Measurements from ENCODE around the gene LPIN1. TPM values are rescaled to one million over a fixed set of nuclear protein-coding genes. Genes with fewer than 3 reads are reported as not detected.

LPIN1 gene
- total and polyA plus RNA-seq, 2 of the 13 experiments (the other 11 are each of a cell fraction or from before 2014, with no cell fraction given): 9.7 to 19.4 TPM

DNA sequence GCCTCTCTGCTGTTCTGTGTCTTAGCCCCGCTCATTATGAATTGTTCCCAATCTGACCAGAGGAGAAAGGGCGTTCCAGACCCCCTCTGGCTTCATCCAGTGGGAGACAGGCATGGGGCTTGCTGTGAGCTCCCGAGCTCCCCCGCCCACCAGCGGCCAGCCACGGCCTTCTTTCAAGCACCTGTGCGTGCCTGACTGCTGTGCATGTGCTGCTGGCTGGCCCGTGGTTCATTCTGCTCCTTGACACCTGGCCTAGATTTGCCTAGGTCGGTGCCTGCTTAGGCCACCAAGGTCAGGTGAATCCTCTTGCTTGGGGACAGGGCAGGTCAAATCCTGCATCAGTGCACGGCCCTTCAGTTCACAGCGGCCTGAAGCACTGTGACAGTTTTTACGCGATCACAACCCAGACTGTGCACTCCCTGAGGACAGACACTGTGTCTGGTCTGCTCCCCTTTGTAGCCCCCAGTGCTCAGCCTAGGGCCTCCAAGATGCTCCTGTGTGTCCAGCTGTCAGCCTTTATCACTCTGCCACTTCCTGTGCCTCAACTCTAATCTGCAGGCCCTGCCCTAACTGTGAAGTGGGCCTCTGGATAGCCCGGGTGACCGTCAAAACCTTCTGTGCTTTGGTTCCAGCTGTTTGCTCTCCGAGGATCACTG lies 3.6 kb upstream of the LPIN1 start (continued):
- TF ChIP-seq, protein P1, sequence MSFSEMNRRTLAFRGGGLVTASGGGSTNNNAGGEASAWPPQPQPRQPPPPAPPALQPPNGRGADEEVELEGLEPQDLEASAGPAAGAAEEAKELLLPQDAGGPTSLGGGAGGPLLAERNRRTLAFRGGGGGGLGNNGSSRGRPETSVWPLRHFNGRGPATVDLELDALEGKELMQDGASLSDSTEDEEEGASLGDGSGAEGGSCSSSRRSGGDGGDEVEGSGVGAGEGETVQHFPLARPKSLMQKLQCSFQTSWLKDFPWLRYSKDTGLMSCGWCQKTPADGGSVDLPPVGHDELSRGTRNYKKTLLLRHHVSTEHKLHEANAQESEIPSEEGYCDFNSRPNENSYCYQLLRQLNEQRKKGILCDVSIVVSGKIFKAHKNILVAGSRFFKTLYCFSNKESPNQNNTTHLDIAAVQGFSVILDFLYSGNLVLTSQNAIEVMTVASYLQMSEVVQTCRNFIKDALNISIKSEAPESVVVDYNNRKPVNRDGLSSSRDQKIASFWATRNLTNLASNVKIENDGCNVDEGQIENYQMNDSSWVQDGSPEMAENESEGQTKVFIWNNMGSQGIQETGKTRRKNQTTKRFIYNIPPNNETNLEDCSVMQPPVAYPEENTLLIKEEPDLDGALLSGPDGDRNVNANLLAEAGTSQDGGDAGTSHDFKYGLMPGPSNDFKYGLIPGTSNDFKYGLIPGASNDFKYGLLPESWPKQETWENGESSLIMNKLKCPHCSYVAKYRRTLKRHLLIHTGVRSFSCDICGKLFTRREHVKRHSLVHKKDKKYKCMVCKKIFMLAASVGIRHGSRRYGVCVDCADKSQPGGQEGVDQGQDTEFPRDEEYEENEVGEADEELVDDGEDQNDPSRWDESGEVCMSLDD (CRISPR knock-in tag; IDR thresholded peaks at IDR 0.05; ENCODE audit: borderline replicate concordance): no peak
- TF ChIP-seq ONECUT2 (CRISPR knock-in tag; IDR thresholded peaks at IDR 0.05): no peak
- TF ChIP-seq MIER3 (CRISPR knock-in tag; IDR thresholded peaks at IDR 0.05; ENCODE audit: borderline replicate concordance): 0 out of 2 replicates have a peak, but pooled peaks have one; percentile 14
- TF ChIP-seq MTA1 (CRISPR knock-in tag; IDR thresholded peaks at IDR 0.05; ENCODE audit: borderline replicate concordance): peak; percentile 46; the same call in 1 of the 2 replicates
- TF ChIP-seq, protein P2, sequence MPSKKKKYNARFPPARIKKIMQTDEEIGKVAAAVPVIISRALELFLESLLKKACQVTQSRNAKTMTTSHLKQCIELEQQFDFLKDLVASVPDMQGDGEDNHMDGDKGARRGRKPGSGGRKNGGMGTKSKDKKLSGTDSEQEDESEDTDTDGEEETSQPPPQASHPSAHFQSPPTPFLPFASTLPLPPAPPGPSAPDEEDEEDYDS (CRISPR knock-in tag; IDR thresholded peaks at IDR 0.05): no peak
- 0 out of 2 replicates have a peak, but pooled peaks have one; percentile 34 for TF ChIP-seq ISX (CRISPR knock-in tag; conservative IDR thresholded peaks at IDR 0.05)
- no peak for TF ChIP-seq PCBP2 (optimal IDR thresholded peaks at IDR 0.05; ENCODE audit: low read depth, low read length, poor library complexity, severe bottlenecking)
- no peak for TF ChIP-seq MAFF (IDR thresholded peaks at IDR 0.05; ENCODE audit: low read depth, low read length)
- TF ChIP-seq ZNF614 (CRISPR knock-in tag; IDR thresholded peaks at IDR 0.05; ENCODE audit: borderline replicate concordance): no peak
- TF ChIP-seq STAT5B (CRISPR knock-in tag; IDR thresholded peaks at IDR 0.05): no peak
- no peak for TF ChIP-seq HOXA7 (CRISPR knock-in tag; IDR thresholded peaks at IDR 0.05)
- no peak for TF ChIP-seq YEATS2 (CRISPR knock-in tag; IDR thresholded peaks at IDR 0.05; ENCODE audit: borderline replicate concordance)
- 0 out of 2 replicates have a peak, but pooled peaks have one; percentile 18 for TF ChIP-seq ZBTB7B (CRISPR knock-in tag; IDR thresholded peaks at IDR 0.05)
- no peak for TF ChIP-seq ZNF737 (CRISPR knock-in tag; IDR thresholded peaks at IDR 0.05; ENCODE audit: borderline replicate concordance)
- TF ChIP-seq, protein P3, sequence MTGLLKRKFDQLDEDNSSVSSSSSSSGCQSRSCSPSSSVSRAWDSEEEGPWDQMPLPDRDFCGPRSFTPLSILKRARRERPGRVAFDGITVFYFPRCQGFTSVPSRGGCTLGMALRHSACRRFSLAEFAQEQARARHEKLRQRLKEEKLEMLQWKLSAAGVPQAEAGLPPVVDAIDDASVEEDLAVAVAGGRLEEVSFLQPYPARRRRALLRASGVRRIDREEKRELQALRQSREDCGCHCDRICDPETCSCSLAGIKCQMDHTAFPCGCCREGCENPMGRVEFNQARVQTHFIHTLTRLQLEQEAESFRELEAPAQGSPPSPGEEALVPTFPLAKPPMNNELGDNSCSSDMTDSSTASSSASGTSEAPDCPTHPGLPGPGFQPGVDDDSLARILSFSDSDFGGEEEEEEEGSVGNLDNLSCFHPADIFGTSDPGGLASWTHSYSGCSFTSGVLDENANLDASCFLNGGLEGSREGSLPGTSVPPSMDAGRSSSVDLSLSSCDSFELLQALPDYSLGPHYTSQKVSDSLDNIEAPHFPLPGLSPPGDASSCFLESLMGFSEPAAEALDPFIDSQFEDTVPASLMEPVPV (CRISPR knock-in tag; IDR thresholded peaks at IDR 0.05): no peak
- TF ChIP-seq SOX13 (IDR thresholded peaks at IDR 0.05): no peak
- TF ChIP-seq SOX13 (CRISPR knock-in tag; conservative IDR thresholded peaks at IDR 0.05 in 1 of 2, IDR thresholded peaks at IDR 0.05 in 1 of 2): no peak
- no peak for TF ChIP-seq ZNF180 (CRISPR knock-in tag; IDR thresholded peaks at IDR 0.05; ENCODE audit: borderline replicate concordance, low read depth)
- no peak for TF ChIP-seq SMARCE1 (IDR thresholded peaks at IDR 0.05; ENCODE audit: borderline replicate concordance)
- TF ChIP-seq GPN1 (CRISPR knock-in tag; IDR thresholded peaks at IDR 0.05; ENCODE audit: borderline replicate concordance): no peak
- TF ChIP-seq SALL1 (CRISPR knock-in tag; IDR thresholded peaks at IDR 0.05): peak; percentile 55
- TF ChIP-seq ZNF616 (CRISPR knock-in tag; IDR thresholded peaks at IDR 0.05; ENCODE audit: low read depth): no peak
- TF ChIP-seq ZNF615 (CRISPR knock-in tag; IDR thresholded peaks at IDR 0.05; ENCODE audit: borderline replicate concordance): no peak
- no peak for TF ChIP-seq ZNF878 (CRISPR knock-in tag; IDR thresholded peaks at IDR 0.05)
- TF ChIP-seq CEBPB (IDR thresholded peaks at IDR 0.05; ENCODE audit: borderline replicate concordance, low read depth, low read length): no peak
- TF ChIP-seq BORCS8-MEF2B (CRISPR knock-in tag; IDR thresholded peaks at IDR 0.05): peak; percentile 77
- no peak for TF ChIP-seq FOSL1 (CRISPR knock-in tag; IDR thresholded peaks at IDR 0.05; ENCODE audit: borderline replicate concordance)
- peak; percentile 71; the same call in 1 of the 2 replicates for TF ChIP-seq NFKB2 (CRISPR knock-in tag; IDR thresholded peaks at IDR 0.05; ENCODE audit: borderline replicate concordance)
